RWPE2 (cell line): ENCODE data around the gene PSAP.

Source experiments
- ATAC-seq: fragments of 200-7000 bp; cut with Tn5 transposase; 3 replicates; pipeline ENCODE4 v1.9.1; 2021; ENCODE audit warnings: low read depth
- DNase-seq: peaks from one replicate; pipeline ENCODE4 v3.0.0-alpha.2; 2020; ENCODE audit warnings: low spot score
- H3K27ac ChIP-seq: fragments of 450-650 bp; 2 replicates; pipeline ENCODE4 v1.5.1; 2017; ENCODE audit warnings: mild to moderate bottlenecking; ENCODE audit not compliant: poor library complexity, severe bottlenecking
- H3K27me3 ChIP-seq: fragments of 250-450 bp; sonication (Bioruptor Pico); 2 replicates; pipeline ENCODE4 v1.5.1; 2021; ENCODE audit warnings: mild to moderate bottlenecking, moderate library complexity; ENCODE audit not compliant: insufficient read depth, poor library complexity, severe bottlenecking
- H3K36me3 ChIP-seq: fragments of 250-450 bp; sonication (Bioruptor Pico); 2 replicates; pipeline ENCODE4 v1.5.1; 2020; ENCODE audit warnings: low read depth, mild to moderate bottlenecking, moderate library complexity
- H3K4me1 ChIP-seq: fragments of 250-450 bp; sonication (Bioruptor Pico); 2 replicates; pipeline ENCODE4 v1.5.1; 2021; ENCODE audit warnings: mild to moderate bottlenecking, moderate library complexity; ENCODE audit not compliant: insufficient read depth, poor library complexity, severe bottlenecking
- H3K4me3 ChIP-seq: fragments of 250-450 bp; sonication (Bioruptor Pico); 2 replicates; pipeline ENCODE4 v1.5.1; 2021; ENCODE audit warnings: mild to moderate bottlenecking, moderate library complexity; ENCODE audit not compliant: severe bottlenecking
- H3K9me3 ChIP-seq: fragments of 250-450 bp; sonication (Bioruptor Pico); 2 replicates; pipeline ENCODE4 v1.5.1; 2021; ENCODE audit warnings: mild to moderate bottlenecking, moderate library complexity; ENCODE audit not compliant: severe bottlenecking
- CTCF ChIP-seq: fragments of 450-650 bp; IDR thresholded peaks from one replicate; pipeline ENCODE4 v1.5.1; 2017; ENCODE audit warnings: mild to moderate bottlenecking, moderate library complexity; ENCODE audit not compliant: poor library complexity, severe bottlenecking

PSAP gene

GRCh38 chr10:71812913-71813590 lies 38.0 kb downstream of the PSAP start:
- no peak overlapping the region for H3K4me3 ChIP-seq
- no peaks in the 10 kb centered on the region for H3K27me3 ChIP-seq
- no peaks in the 10 kb centered on the region for H3K4me1 ChIP-seq
- peaks cover 24% of the 10 kb centered on the region for H3K36me3 ChIP-seq
- no peak for ATAC-seq
- no peak for DNase-seq
- TF ChIP-seq CTCF: no peak
- no peaks in the 10 kb centered on the region for H3K9me3 ChIP-seq
- no peak overlapping the region for H3K27ac ChIP-seq

GRCh38 chr10:71812016-71812912 lies 38.8 kb downstream of the PSAP start:
- peak; percentile 80 for ATAC-seq
- H3K27me3 ChIP-seq: no peaks in the 10 kb centered on the region
- peak; percentile 73 for TF ChIP-seq CTCF
- DNase-seq: no peak
- peaks cover 17% of the 10 kb centered on the region for H3K36me3 ChIP-seq
- no peaks in the 10 kb centered on the region for H3K9me3 ChIP-seq
- H3K4me3 ChIP-seq: no peak overlapping the region
- H3K4me1 ChIP-seq: no peaks in the 10 kb centered on the region
- no peak overlapping the region for H3K27ac ChIP-seq

GRCh38 chr10:71811351-71811750 lies 39.7 kb downstream of the PSAP start:
- DNase-seq (no peak), ATAC-seq (no peak)
- Histone ChIP-seq H3K9me3 (no peaks in the 10 kb centered on the region), H3K36me3 (peaks cover 7% of the 10 kb centered on the region), H3K27ac (no peak overlapping the region), H3K27me3 (no peaks in the 10 kb centered on the region), H3K4me3 (no peak overlapping the region), H3K4me1 (no peaks in the 10 kb centered on the region)
- TF ChIP-seq CTCF: no peak

- Histone ChIP-seq H3K27me3 (no peaks in the 10 kb centered on the region), H3K4me3 (no peak overlapping the region), H3K4me1 (no peaks in the 10 kb centered on the region), H3K36me3 (no peaks in the 10 kb centered on the region; the same call in 1 of the 2 replicates), H3K9me3 (no peaks in the 10 kb centered on the region), H3K27ac (no peak overlapping the region)
- no peak for ATAC-seq
- no peak for TF ChIP-seq CTCF
- DNase-seq: no peak
Measured at GRCh38 chr10:71810048-71810750, 40.9 kb downstream of the PSAP start.
